Rectal smooth muscle tissue (tissue), 1 donor: Measurements from ENCODE around the gene ZRANB1.

Experiments
- H3K27ac ChIP-seq: one replicate; pipeline ENCODE4 v1.7.0; 2013; ENCODE audit warnings: low read depth, low read length, inconsistent platforms
- H3K27me3 ChIP-seq: one replicate; pipeline ENCODE4 v1.7.0; 2013; ENCODE audit warnings: low read length; ENCODE audit not compliant: control insufficient read depth, insufficient read depth
- H3K36me3 ChIP-seq: one replicate; pipeline ENCODE4 v1.7.0; 2013; ENCODE audit warnings: low read length; ENCODE audit not compliant: control insufficient read depth, insufficient read depth
- H3K4me1 ChIP-seq: one replicate; pipeline ENCODE4 v1.7.0; 2013; ENCODE audit warnings: low read length; ENCODE audit not compliant: control insufficient read depth, insufficient read depth
- H3K4me3 ChIP-seq: one replicate; pipeline ENCODE4 v1.7.0; 2013; ENCODE audit warnings: low read length
- H3K9ac ChIP-seq: one replicate; pipeline ENCODE4 v1.7.0; 2013; ENCODE audit warnings: low read length

Gene ZRANB1

DNA sequence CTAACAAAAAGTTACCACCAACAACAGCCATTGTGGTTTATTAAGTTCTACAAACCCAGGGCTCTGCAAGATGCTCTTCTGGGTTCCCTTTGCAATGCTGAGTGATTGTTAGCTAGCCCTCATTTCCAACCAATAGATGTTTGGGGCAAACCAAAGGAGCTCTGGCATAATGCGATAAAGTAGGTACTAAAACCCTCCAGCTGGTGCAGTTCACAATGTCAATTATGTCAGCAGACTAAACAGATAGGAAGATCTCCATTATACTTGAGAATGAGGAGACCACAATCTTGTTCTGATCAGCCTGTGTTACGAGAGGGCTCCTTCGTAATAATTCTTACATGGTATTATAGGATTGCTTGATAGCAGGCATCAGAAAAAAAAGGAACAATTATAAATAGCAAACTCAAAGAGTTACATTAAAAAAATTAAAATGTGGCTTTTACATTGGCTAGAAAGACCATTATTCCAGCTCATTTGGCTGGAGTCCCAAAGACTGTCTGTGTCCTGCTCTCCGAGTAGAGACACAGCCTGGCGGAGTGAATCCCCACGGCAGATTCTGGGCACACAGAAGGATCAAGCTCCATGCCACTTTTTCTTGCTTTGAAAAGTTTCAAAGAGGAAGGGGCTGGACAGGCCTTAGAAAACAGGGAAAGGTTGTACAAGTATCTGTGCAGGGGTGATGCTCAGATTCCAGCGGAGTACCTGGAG lies 93.8 kb downstream of the ZRANB1 start:
- no peak overlapping the region for H3K4me3 ChIP-seq
- peaks cover 7% of the 10 kb centered on the region for H3K36me3 ChIP-seq
- H3K27ac ChIP-seq, result no peak overlapping the region
- H3K9ac ChIP-seq, result no peak overlapping the region
- peaks cover 14% of the 10 kb centered on the region for H3K4me1 ChIP-seq
- H3K27me3 ChIP-seq, result no peaks in the 10 kb centered on the region

GRCh38 chr10:125037145-125037877 lies 95.4 kb downstream of the ZRANB1 start:
- peaks cover 7% of the 10 kb centered on the region for H3K36me3 ChIP-seq
- peaks cover 14% of the 10 kb centered on the region for H3K4me1 ChIP-seq
- H3K4me3 ChIP-seq, result no peak overlapping the region
- H3K9ac ChIP-seq, result no peak overlapping the region
- no peak overlapping the region for H3K27ac ChIP-seq
- H3K27me3 ChIP-seq, result no peaks in the 10 kb centered on the region
